Ovary (tissue), 9 donors: ENCODE results near the gene FBXO9. TPM values are rescaled to one million over a fixed set of nuclear protein-coding genes. Genes with fewer than 3 reads are reported as not detected.

Source experiments
- DNase-seq, 5 donors: peaks; one replicate each; pipeline ENCODE4 v3.0.0-alpha.2; 2019 to 2020
- H3K27ac ChIP-seq, 2 donors: fragments of 200-600 bp; one replicate each; pipeline versions ENCODE4 v1.5.1 to v1.8.0; 2019 to 2022
- H3K27me3 ChIP-seq: fragments of 200-600 bp; one replicate; pipeline ENCODE4 v1.8.0; 2022
- H3K36me3 ChIP-seq: fragments of 200-600 bp; sonication (generic); one replicate; pipeline ENCODE4 v1.5.1; 2019
- H3K4me1 ChIP-seq: one replicate; pipeline ENCODE4 v1.8.1; 2013; ENCODE audit warnings: mild to moderate bottlenecking, moderate library complexity; ENCODE audit not compliant: insufficient read depth
- H3K4me3 ChIP-seq: fragments of 200-600 bp; sonication (generic); one replicate; pipeline ENCODE4 v1.5.1; 2017
- H3K9me3 ChIP-seq, 2 donors: fragments of 200-600 bp in 1 of 2; sonication (generic) in 1 of 2; one replicate each; pipeline versions ENCODE4 v1.5.1 to v1.8.1; 2013 to 2019; ENCODE audit warnings: mild to moderate bottlenecking in 1 of 2, moderate library complexity in 1 of 2
- EP300 ChIP-seq: sonication (generic); formaldehyde crosslinking; IDR thresholded peaks from one replicate; pipeline ENCODE4 v1.6.1; 2017; ENCODE audit warnings: antibody characterized with exemption
- POLR2A ChIP-seq: fragments of 450-650 bp; IDR thresholded peaks from one replicate; pipeline ENCODE4 v1.6.1; 2017; ENCODE audit warnings: antibody characterized with exemption, mild to moderate bottlenecking, moderate library complexity
- WGBS, 3 donors: extraction: QIAGEN DNeasy Blood & Tissue Kit in 1 of 3; methylation state at CpG; one replicate each; pipeline versions ENCODE4 v1.1.5 to v1.1.7; 2013 to 2017; 5-methylcytosine and 5-hydroxymethylcytosine counted together
- intact Hi-C, 4 donors: fragments of 100-400 bp; cut with DNase I; formaldehyde crosslinking; loops; one replicate each; pipeline versions ENCODE4 v1.11.0 to v1.15.1; 2022 to 2023
- polyA plus RNA-seq, 2 donors: library from polyadenylated mRNA; stranded (reverse); fragments of 200-250 nt in 1 of 2; fragments of 350-450 nt in 1 of 2; fragmentation: Illumina TruSeq in 1 of 2; extraction: RNeasy Lipid Tissue Mini Kit (QIAGEN cat#74804) in 1 of 2; gene quantifications; one replicate each; pipeline ENCODE4 v1.2.3, GENCODE V29; 2013 to 2014
- total RNA-seq, 7 donors: library from RNA; depleted of rRNA in 2 of 7; stranded (reverse); fragments of >200 nt in 2 of 7; fragmentation: NEBNext Ultra II Directional in 3 of 7; extraction: Animal tissue kit (Norgen Biotek cat#: 25700) in 3 of 7; gene quantifications; one replicate each; pipeline versions ENCODE4 v1.1.0 to v1.2.4, GENCODE V29; 2016 to 2023
- TF ChIP-seq, protein P1 (sequence below), 3 donors: fragments of 450-650 bp in 2 of 3; fragments of 200-600 bp in 1 of 3; IDR thresholded peaks; one replicate each; pipeline versions ENCODE4 v1.5.1 to v1.8.0; 2016 to 2022; ENCODE audit warnings: antibody characterized with exemption in 3 of 3, mild to moderate bottlenecking in 1 of 3
- donor health status: DM: no; HTN: no; CAD: no; lungs with moderate emphysema.
- donor health status: DM: no; HTN: no; CAD: no.
- donor health status: Bipolar disorder and iron deficiency.
- donor health status: DM: yes; HTN: yes; CAD: no.
- donor health status: DM: no; HTN: no; CAD: no.
- donor health status: DM: yes; HTN: yes; CAD: no.

The FBXO9 gene
- total and polyA plus RNA-seq, 9 donors: 31.6 to 86.3 (median 71.6) TPM

GRCh38 chr6:53115741-53116140, 50.5 kb downstream of the FBXO9 start:
- no peak for DNase-seq
- no peaks in the 10 kb centered on the region for H3K9me3 ChIP-seq
- no peak overlapping the region for H3K27ac ChIP-seq
- H3K36me3 ChIP-seq: no peaks in the 10 kb centered on the region
- TF ChIP-seq EP300 (no peak), POLR2A (no peak)
- TF ChIP-seq, protein P1, sequence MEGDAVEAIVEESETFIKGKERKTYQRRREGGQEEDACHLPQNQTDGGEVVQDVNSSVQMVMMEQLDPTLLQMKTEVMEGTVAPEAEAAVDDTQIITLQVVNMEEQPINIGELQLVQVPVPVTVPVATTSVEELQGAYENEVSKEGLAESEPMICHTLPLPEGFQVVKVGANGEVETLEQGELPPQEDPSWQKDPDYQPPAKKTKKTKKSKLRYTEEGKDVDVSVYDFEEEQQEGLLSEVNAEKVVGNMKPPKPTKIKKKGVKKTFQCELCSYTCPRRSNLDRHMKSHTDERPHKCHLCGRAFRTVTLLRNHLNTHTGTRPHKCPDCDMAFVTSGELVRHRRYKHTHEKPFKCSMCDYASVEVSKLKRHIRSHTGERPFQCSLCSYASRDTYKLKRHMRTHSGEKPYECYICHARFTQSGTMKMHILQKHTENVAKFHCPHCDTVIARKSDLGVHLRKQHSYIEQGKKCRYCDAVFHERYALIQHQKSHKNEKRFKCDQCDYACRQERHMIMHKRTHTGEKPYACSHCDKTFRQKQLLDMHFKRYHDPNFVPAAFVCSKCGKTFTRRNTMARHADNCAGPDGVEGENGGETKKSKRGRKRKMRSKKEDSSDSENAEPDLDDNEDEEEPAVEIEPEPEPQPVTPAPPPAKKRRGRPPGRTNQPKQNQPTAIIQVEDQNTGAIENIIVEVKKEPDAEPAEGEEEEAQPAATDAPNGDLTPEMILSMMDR (IDR thresholded peaks at IDR 0.05): no peak
- WGBS, 3 donors: 86 to 89% (median 87%) methylated on average over 2 of the region's 2 CpGs
- intact Hi-C loops: no loop called here
- H3K4me1 ChIP-seq: no peaks in the 10 kb centered on the region
- H3K4me3 ChIP-seq: no peak overlapping the region
- no peaks in the 10 kb centered on the region for H3K27me3 ChIP-seq

GRCh38 chr6:53119349-53119748, 54.1 kb downstream of the FBXO9 start:
- H3K4me1 ChIP-seq: no peaks in the 10 kb centered on the region
- H3K4me3 ChIP-seq: no peak overlapping the region
- 33 to 57% (median 52%) methylated on average over 1 of the region's 1 CpG for WGBS, 3 donors
- TF ChIP-seq, protein P1 (IDR thresholded peaks at IDR 0.05): no peak
- TF ChIP-seq POLR2A (no peak), EP300 (no peak)
- no peak for DNase-seq
- intact Hi-C loops: no loop called here
- no peaks in the 10 kb centered on the region for H3K36me3 ChIP-seq
- no peak overlapping the region for H3K27ac ChIP-seq
- H3K9me3 ChIP-seq: no peaks in the 10 kb centered on the region
- no peaks in the 10 kb centered on the region for H3K27me3 ChIP-seq

- Histone ChIP-seq H3K36me3 (no peaks in the 10 kb centered on the region), H3K27me3 (no peaks in the 10 kb centered on the region), H3K4me1 (no peaks in the 10 kb centered on the region), H3K9me3 (no peaks in the 10 kb centered on the region), H3K27ac (no peak overlapping the region), H3K4me3 (no peak overlapping the region)
- 16 to 23% (median 22%) methylated on average over 4 of the region's 4 CpGs for WGBS, 3 donors
- TF ChIP-seq EP300 (no peak), POLR2A (no peak)
- TF ChIP-seq, protein P1 (IDR thresholded peaks at IDR 0.05): no peak
- intact Hi-C loops: no loop called here
- DNase-seq: no peak
Measured at GRCh38 chr6:53119772-53120409, 54.7 kb downstream of the FBXO9 start.

DNA sequence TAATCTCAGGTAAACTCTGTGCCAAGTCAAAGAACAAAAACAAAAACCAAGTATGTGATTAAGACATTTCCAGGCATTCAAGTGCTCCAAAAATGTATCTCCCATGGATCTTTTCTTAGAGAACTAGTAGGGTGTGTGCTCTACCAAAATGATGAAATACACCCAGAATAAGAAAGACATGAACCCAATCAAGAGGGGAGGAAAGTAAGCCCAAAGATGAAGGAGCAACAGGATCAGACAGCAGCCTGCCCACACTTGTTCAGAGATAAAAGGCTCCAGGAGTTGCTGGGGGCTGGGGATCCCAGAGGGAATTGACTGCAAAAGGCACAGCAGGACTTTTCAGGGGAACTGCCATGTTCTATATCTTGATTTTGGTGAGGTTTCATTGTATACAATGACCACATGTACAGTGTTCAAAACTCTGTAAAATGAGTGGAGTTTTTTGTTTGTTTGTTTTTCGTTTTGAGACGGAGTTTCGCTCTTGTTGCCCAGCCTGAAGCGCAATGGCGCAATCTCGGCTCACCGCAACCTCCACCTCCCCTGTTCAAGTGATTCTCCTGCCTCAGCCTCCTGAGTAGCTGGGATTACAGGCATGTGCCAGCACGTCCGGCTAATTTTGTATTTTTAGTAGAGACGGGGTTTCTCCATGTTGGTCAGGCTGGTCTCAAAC, 59.1 kb downstream of the FBXO9 start:
- 93 to 95% (median 93%) methylated on average over 10 of the region's 10 CpGs for WGBS, 3 donors
- no peaks in the 10 kb centered on the region for H3K27me3 ChIP-seq
- no peaks in the 10 kb centered on the region for H3K36me3 ChIP-seq
- H3K4me1 ChIP-seq: no peaks in the 10 kb centered on the region
- no peaks in the 10 kb centered on the region for H3K9me3 ChIP-seq
- H3K27ac ChIP-seq: no peak overlapping the region
- DNase-seq: no peak
- TF ChIP-seq, protein P1 (IDR thresholded peaks at IDR 0.05): no peak
- TF ChIP-seq EP300: no peak
- intact Hi-C loops: no loop called here
- H3K4me3 ChIP-seq: no peak overlapping the region
